ENCODE data around the gene DBNDD1. TPM values are rescaled to one million over a fixed set of nuclear protein-coding genes. Genes with fewer than 3 reads are reported as not detected.
"Not testable (repeated sequence)": the region's sequence is repeated elsewhere in the genome, so short reads cannot be mapped to it uniquely, and the experiment has no call there.

The DBNDD1 gene
- total and polyA plus RNA-seq, 5 experiments from 2014 or later: 0.57 to 3.5 (median 2.8) TPM

DNA sequence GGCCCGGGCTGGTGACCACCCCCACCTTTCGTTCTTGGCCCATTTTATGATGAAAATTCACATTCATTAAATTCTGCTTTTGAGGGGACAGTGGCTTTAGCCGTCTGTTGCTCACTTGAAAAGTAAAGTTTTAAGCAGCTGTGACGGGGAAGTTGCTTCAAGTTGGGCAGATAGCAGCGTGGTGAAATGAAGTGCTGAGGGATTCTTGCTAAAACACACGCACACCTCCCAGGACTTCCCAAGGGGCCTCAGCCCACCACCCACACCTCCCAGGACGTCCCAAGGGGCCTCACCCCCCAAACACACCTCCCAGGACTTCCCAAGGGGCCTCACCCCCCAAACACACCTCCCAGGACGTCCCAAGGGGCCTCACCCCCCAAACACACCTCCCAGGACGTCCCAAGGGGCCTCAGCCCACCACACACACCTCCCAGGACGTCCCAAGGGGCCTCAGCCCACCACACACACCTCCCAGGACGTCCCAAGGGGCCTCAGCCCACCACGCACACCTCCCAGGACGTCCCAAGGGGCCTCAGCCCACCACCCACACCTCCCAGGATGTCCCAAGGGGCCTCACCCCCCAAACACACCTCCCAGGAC, 11.5 kb downstream of the DBNDD1 start:
- POLR2A ChIA-PET, H3K36me3 Mint-ChIP-seq, ATAC-seq, H3K27me3 Mint-ChIP-seq, H3K9me3 Mint-ChIP-seq: not testable (repeated sequence)
- Mint-ChIP-seq H3K4me1 (peaks cover 14 to 27% (median 20%) of the 10 kb centered on the region in 4 donors), H3K27ac (peak overlapping the region in 2 of 10 donors; percentile 22 to 41), H3K4me3 (peak overlapping the region in 2 of 10 donors; percentile 18 to 25)
- peak in 1 of 10 donors; percentile 12 for DNase-seq

DNA sequence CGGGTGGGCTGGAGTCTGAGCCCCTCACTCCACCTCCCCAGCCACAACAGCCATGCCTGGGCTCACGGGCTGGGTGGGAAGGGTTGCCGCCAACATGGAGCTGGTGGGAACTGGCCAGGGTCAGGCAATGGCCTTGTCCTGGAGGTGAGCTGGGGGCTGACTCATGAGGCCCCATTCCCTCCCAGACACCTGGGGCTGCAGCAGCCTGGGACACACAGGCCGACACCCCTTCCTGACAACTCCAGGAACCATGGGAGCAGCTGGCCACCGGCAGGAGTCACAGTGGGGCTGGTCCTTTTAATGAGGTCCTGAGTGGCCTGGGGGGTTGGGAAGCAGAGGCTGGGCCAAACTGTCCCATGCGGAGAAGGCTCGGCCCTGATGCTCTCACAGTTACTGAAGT, 12.2 kb downstream of the DBNDD1 start:
- H3K27ac Mint-ChIP-seq: no peak overlapping the region

DNA sequence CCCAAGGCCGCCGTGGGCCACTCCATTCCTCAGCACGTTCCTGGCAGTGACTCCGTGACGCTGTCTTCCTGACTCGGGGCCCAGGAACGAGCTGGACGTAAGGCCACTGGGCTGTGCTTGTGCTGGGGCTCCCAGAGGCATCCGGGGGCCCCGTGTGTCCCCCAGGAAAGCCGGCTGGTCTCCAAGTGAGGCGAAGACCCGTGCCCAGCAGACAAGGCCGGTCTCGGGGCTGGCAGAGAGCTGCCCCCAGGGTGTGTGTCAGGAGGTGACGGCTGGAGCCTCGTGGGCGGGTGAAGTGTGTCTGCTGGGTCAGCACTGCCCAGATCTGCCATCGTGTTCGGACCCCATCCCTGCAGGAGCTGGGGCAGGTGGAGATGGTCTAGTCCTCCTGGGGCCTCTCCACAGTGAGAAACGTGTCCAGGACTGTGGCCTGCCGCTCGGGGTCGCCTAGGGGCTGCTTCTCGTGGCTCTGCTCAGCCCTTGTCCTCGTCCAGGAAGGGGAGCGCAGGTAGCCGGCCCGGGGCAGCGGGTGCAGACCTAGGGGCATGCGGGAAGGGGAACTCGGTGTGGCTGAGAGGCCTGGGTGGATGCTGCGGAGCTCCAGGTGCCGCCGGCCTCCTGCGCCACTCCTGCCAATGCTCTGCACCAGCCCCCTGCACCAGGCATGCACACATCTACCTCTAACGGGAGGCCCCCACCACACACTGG, 13.1 kb downstream of the DBNDD1 start:
- Mint-ChIP-seq H3K27ac (no peak overlapping the region), H3K27me3 (no peaks in the 10 kb centered on the region), H3K4me1 (peaks cover 14 to 27% (median 20%) of the 10 kb centered on the region in 4 donors), H3K36me3 (no peaks in the 10 kb centered on the region), H3K4me3 (no peak overlapping the region), H3K9me3 (no peaks in the 10 kb centered on the region)
- ATAC-seq (no peak), DNase-seq (no peak)
- POLR2A ChIA-PET: interaction anchor here (0.6 kb wide), 2 partner anchors 33 to 109 kb away, joined by 4 read pairs; no protein-coding TSS in a partner anchor

More for the DNA sequence above, 12.2 kb downstream of the DBNDD1 start:
- Mint-ChIP-seq H3K36me3 (no peaks in the 10 kb centered on the region), H3K9me3 (no peaks in the 10 kb centered on the region), H3K4me1 (peaks cover 14 to 27% (median 20%) of the 10 kb centered on the region in 4 donors), H3K4me3 (peak overlapping the region in 1 of 10 donors; percentile 25), H3K27me3 (no peaks in the 10 kb centered on the region)
- DNase-seq: no peak
- POLR2A ChIA-PET: interaction anchor here (0.5 kb wide), 1 partner anchor 18 kb away, joined by 3 read pairs; no protein-coding TSS in a partner anchor
- ATAC-seq: no peak

DNA sequence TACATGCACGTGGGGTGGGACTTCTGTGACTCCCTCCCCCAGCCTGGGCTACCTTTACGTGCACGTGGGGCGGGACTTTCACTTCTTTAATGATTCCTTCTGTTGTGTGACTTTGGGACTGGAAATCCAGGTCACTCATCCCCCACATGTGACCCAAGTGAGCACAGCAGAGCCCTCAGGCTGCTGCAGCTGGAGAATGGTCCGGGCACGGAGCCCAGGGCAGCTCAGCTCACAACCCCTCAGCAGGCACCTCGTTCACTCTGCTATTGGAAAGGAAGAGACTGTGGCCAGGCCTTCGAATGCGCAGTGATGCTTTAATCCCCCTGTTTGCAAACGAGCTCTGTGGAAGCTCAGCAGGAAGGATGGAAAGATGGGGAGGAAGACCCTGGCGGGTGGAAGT, 14.7 kb downstream of the DBNDD1 start:
- H3K27me3 Mint-ChIP-seq: no peaks in the 10 kb centered on the region
- no peak overlapping the region for H3K4me3 Mint-ChIP-seq
- no peaks in the 10 kb centered on the region for H3K9me3 Mint-ChIP-seq
- POLR2A ChIA-PET: no interaction called here
- no peak for ATAC-seq
- peaks cover 12 to 17% (median 15%) of the 10 kb centered on the region in 4 donors for H3K4me1 Mint-ChIP-seq
- peak in 1 of 10 donors; percentile 45 for DNase-seq
- no peaks in the 10 kb centered on the region for H3K36me3 Mint-ChIP-seq
- H3K27ac Mint-ChIP-seq: no peak overlapping the region

DNA sequence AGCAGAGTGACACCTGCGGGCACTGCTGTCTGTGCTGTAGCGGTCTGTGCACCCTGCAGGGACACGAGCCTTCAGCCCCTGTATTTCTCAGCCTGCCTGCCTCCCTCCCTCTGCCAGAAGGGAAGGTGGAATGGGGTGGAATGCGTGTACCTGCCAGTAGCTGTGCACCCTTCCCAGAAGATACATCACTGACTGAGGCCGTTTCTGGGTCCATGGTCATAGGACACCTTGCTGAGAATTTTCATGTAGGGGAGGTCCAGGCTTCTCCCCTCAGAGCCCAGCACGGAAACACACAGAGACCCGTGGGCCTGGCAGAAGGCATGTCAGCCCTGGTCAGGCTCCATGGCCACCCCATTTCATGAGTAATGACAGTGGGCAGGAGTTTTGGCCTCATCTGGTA, 16.5 kb downstream of the DBNDD1 start:
- no peak overlapping the region for H3K4me3 Mint-ChIP-seq
- POLR2A ChIA-PET: no interaction called here
- no peak for DNase-seq
- no peak for ATAC-seq
- H3K9me3 Mint-ChIP-seq: no peaks in the 10 kb centered on the region
- H3K27ac Mint-ChIP-seq: no peak overlapping the region
- no peaks in the 10 kb centered on the region for H3K27me3 Mint-ChIP-seq
- H3K4me1 Mint-ChIP-seq: peaks cover 0 to 6% (median 6%) of the 10 kb centered on the region in 4 donors
- no peaks in the 10 kb centered on the region for H3K36me3 Mint-ChIP-seq

DNA sequence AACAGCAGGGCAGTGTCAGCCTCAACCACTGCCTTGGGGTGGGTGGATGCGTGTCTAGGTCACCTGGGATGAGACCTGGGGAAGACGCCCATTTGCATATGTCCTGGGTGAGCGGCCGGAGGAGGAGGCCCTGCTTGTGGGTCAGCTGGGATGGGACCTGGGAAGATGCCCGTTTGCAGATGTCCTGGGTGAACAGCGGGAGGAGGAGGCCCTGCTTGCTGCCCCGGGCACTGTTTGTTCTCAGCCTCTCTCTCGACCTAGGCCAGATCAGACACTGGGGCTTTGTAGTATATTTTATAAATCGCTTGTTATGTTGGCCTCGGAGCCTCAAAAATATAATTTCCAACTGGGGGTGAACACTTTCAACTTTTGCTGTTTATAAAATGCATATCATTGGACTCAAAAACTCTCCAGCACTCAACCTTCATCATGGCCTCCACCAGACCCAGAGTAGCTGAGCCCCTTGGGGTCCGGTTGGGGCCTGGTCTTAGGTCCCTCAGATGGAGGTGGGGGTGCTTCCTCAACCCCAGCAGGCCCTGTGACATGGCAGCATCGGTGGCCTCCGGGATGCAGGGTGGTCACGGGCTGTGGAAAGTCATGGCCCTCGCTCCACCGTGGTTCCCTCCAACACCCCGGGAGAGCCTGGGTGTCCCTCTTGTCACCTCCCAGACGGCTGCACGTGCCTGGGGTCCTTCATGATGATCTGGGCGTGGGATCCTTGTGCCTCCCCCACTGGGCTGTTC, 17.3 kb downstream of the DBNDD1 start:
- H3K27me3 Mint-ChIP-seq: no peaks in the 10 kb centered on the region
- DNase-seq (no peak), ATAC-seq (no peak)
- POLR2A ChIA-PET: no interaction called here
- no peaks in the 10 kb centered on the region for H3K9me3 Mint-ChIP-seq
- H3K4me1 Mint-ChIP-seq: peaks cover 0 to 6% (median 0%) of the 10 kb centered on the region in 4 donors
- peak overlapping the region in 2 of 10 donors; percentile 37 to 77 for H3K27ac Mint-ChIP-seq
- H3K4me3 Mint-ChIP-seq: no peak overlapping the region
- H3K36me3 Mint-ChIP-seq: no peaks in the 10 kb centered on the region

DNA sequence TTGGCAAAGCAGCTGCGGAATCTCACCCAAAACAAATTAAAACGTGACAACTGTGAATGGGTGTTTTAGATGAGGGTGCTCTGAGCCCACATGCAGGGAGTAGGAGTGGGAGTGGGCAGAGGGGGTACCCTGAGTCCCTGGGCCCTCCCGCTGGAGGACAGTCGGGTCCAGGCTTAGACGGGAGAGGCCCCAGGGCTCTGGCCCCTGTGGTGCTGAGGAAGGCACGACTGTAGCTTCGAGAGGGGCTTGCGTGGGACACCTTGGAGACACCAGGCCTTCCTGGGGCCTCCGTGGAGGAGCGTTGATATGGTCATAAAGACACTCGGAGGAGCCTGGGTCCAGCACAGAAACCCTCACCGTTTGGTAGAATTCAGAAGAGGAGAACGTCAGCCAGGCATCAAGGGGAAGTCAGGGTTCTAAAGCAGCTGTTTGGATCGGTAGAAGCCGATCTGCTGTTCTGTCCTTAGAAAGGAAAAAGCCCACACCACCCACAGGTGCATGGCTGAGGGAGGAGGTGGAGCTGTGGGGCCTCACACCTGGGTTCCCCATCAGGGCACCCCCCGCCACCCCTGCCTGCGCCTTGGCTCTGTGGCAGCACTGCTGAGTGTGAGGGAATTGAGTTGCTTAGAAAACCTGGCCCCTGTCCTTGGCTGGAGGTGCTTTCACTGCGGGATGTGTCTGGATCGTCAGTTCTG, 18.4 kb downstream of the DBNDD1 start:
- Mint-ChIP-seq H3K27me3 (no peaks in the 10 kb centered on the region), H3K9me3 (no peaks in the 10 kb centered on the region), H3K4me1 (peaks cover 0 to 6% (median 2%) of the 10 kb centered on the region in 4 donors), H3K36me3 (peaks cover 0 to 4% (median 0%) of the 10 kb centered on the region in 3 donors), H3K4me3 (no peak overlapping the region), H3K27ac (peak overlapping the region in 3 of 10 donors; percentile 5 to 82 (median 15))
- ATAC-seq (no peak), DNase-seq (no peak)
- POLR2A ChIA-PET: no interaction called here

DNA sequence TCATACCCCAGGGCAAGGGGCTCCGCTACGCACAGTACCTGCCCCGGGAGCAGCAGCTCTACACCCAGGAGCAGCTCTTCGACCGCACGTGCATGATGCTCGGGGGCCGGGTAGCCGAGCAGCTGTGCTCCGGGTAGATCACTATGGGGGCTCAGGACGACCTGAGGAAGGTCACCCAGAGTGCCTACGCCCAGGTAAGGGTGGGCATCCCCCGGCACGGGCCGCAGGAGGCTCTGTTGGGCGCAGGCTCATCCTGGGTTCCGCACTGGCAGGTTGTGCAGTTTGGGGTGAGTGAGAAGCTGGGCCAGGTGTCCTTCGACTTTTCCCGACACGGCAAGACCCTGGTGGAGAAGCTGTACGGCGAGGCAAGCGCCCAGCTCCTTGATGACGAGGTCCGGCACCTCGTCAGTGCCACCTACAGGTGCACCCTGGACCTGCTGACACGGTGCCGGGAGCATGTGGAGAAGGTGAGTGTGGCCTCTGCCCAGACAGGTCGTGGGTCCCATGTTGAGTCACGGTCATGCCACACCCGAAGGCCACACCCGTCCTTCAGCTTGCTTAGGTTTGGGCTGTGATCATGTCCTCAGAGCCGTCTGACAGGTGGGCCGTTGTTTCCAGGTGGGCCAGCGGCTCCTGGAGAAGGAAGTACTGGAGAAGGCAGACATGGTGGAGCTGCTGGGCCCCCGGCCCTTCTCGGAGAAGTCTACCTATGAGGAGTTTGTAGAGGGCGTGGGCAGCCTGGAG, 19.3 kb downstream of the DBNDD1 start:
- no peaks in the 10 kb centered on the region for H3K9me3 Mint-ChIP-seq
- no peak for ATAC-seq
- H3K4me1 Mint-ChIP-seq: peaks cover 0 to 5% (median 3%) of the 10 kb centered on the region in 4 donors
- no peaks in the 10 kb centered on the region for H3K27me3 Mint-ChIP-seq
- POLR2A ChIA-PET: no interaction called here
- no peak overlapping the region for H3K4me3 Mint-ChIP-seq
- peaks cover 0 to 5% (median 0%) of the 10 kb centered on the region in 3 donors for H3K36me3 Mint-ChIP-seq
- peak overlapping the region in 3 of 10 donors; percentile 5 to 82 (median 48) for H3K27ac Mint-ChIP-seq
- DNase-seq: peak in 1 of 10 donors; percentile 56

DNA sequence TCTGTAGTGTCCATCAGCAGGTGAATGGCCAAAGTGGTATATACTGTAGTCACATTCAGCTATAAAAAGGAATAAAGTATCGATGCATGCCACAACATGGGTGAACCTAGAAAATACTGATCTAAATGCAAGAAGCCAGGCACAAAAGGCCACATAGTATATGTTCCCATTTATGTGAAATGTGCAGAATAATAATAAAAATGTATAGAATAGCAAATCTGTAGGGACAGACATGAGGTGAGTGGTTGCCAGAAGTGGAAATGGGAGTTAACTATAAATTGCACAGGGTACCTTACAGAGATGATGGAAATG, 23.1 kb downstream of the DBNDD1 start:
- Mint-ChIP-seq H3K36me3 (peaks cover 0 to 28% (median 11%) of the 10 kb centered on the region in 3 donors), H3K27ac (peak overlapping the region in 5 of 10 donors; percentile 52 to 87 (median 73))
- POLR2A ChIA-PET: no interaction called here

DNA sequence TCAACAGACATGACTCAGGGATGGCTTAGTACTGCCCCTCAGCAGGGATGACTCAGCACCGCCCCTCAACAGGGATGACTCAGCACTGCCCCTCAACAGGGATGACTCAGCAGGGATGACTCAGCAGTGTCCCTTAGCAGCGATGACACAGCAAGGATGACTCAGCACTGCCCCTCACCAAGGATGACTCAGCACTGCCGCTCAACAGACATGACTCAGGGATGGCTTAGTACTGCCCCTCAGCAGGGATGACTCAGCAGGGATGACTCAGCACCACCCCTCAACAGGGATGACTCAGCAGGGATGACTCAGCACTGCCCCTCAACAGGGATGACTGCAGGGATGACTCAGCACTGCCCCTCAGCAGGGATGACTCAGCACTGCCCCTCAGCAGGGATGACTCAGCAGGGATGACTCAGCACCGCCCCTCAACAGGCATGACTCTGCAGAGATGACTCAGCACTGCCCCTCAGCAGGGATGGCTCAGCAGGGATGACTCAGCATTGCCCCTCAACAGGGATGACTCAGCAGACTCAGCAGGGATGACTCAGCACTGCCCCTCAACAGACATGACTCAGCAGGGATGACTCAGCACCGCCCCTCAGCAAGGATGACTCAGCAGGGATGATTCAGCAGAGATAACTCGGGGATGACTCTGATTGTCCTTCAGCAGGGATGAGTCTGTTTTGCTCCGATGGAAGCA, 23.6 kb downstream of the DBNDD1 start:
- Mint-ChIP-seq H3K27ac (peak overlapping the region in 7 of 10 donors; percentile 31 to 87 (median 70)), H3K4me3 (peak overlapping the region in 5 of 10 donors; percentile 3 to 61 (median 10)), H3K36me3 (peaks cover 0 to 28% (median 11%) of the 10 kb centered on the region in 3 donors)
- POLR2A ChIA-PET, H3K27me3 Mint-ChIP-seq, H3K4me1 Mint-ChIP-seq, ATAC-seq, H3K9me3 Mint-ChIP-seq: not testable (repeated sequence)
- peak in 4 of 10 donors; percentile 12 to 54 (median 24) for DNase-seq

More for the DNA sequence above, 23.1 kb downstream of the DBNDD1 start:
- ATAC-seq: no peak
- no peak for DNase-seq
- H3K4me3 Mint-ChIP-seq: peak overlapping the region in 3 of 10 donors; percentile 10 to 61 (median 14)
- peaks cover 0 to 4% (median 0%) of the 10 kb centered on the region in 9 donors for H3K9me3 Mint-ChIP-seq
- H3K27me3 Mint-ChIP-seq: no peaks in the 10 kb centered on the region
- peaks cover 0 to 5% (median 5%) of the 10 kb centered on the region in 4 donors for H3K4me1 Mint-ChIP-seq

DNA sequence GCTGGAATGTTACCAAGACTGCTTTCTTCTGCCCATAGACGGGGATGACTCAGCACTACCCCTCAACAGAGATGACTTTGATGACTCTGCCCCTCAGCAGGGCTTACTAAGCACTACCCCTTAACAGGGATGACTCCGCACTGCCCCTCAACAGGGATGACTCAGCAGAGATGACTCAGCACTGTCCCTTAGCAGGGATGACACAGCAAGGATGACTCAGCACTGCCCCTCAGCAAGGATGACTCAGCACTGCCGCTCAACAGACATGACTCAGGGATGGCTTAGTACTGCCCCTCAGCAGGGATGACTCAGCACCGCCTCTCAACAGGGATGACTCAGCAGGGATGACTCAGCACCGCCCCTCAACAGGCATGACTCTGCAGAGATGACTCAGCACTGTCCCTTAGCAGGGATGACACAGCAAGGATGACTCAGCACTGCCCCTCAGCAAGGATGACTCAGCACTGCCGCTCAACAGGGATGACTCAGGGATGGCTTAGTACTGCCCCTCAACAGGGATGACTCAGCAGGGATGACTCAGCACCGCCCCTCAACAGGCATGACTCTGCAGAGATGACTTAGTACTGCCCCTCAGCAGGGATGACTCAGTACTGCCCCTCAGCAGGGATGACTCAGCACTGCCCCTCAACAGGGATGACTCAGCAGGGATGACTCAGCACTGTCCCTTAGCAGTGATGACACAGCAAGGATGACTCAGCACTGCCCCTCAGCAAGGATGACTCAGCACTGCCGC, 24.4 kb downstream of the DBNDD1 start:
- peak in 5 of 10 donors; percentile 16 to 50 (median 22) for DNase-seq
- H3K4me3 Mint-ChIP-seq: peak overlapping the region in 4 of 10 donors; percentile 36 to 65 (median 53)
- H3K9me3 Mint-ChIP-seq, H3K27me3 Mint-ChIP-seq, POLR2A ChIA-PET, H3K4me1 Mint-ChIP-seq, ATAC-seq: not testable (repeated sequence)
- H3K27ac Mint-ChIP-seq: peak overlapping the region in 7 of 10 donors; percentile 41 to 87 (median 73)
- peaks cover 0 to 28% (median 11%) of the 10 kb centered on the region in 3 donors for H3K36me3 Mint-ChIP-seq

Data from naive thymus-derived CD8-positive, alpha-beta T cell (primary cell).